Stimulated activated CD4-positive, alpha-beta T cell treated with anti-CD3 and anti-CD28 coated beads, Interleukin-1b, Interleukin-23, amount 100 ng/mL, for 4 hours (primary cell): ENCODE measurements around the gene TIMP2.
"Not testable (repeated sequence)": the region's sequence is repeated elsewhere in the genome, so short reads cannot be mapped to it uniquely, and the experiment has no call there.

Experiments
- DNase-seq, 2 donors: peaks; one replicate each; pipeline ENCODE4 v3.0.0-alpha.2; 2020; ENCODE audit warnings: low read depth in 2 of 2

TIMP2 gene

GRCh38 chr17:78890498-78890897 is 34.7 kb downstream of the TIMP2 start:
- peak in 1 of 2 donors; percentile 23 for DNase-seq

- not testable (repeated sequence) for DNase-seq
These were observed 35.1 kb downstream of the TIMP2 start for GRCh38 chr17:78890096-78890495.

GRCh38 chr17:78889531-78889930 is 35.7 kb downstream of the TIMP2 start:
- no peak for DNase-seq

- no peak for DNase-seq
These were observed 36.2 kb downstream of the TIMP2 start for GRCh38 chr17:78888941-78889518.

- DNase-seq: no peak
These were observed 38.2 kb downstream of the TIMP2 start for GRCh38 chr17:78886954-78887353.

GRCh38 chr17:78885956-78886355 is 39.2 kb downstream of the TIMP2 start:
- no peak for DNase-seq

GRCh38 chr17:78884876-78885667 is 40.1 kb downstream of the TIMP2 start:
- no peak for DNase-seq

GRCh38 chr17:78884148-78884825 is 40.9 kb downstream of the TIMP2 start:
- DNase-seq: no peak

- no peak for DNase-seq
These were observed 41.6 kb downstream of the TIMP2 start for GRCh38 chr17:78883533-78884131.

- no peak for DNase-seq
These were observed 42.1 kb downstream of the TIMP2 start for GRCh38 chr17:78883089-78883532.

- no peak for DNase-seq
These were observed 42.6 kb downstream of the TIMP2 start for GRCh38 chr17:78882540-78883088.

GRCh38 chr17:78879635-78880186 is 45.5 kb downstream of the TIMP2 start:
- DNase-seq: no peak

- no peak for DNase-seq
These were observed 46.2 kb downstream of the TIMP2 start for GRCh38 chr17:78878871-78879527.

GRCh38 chr17:78878261-78878660 is 46.9 kb downstream of the TIMP2 start:
- DNase-seq: no peak

- DNase-seq: not testable (repeated sequence)
These were observed 48.2 kb downstream of the TIMP2 start for GRCh38 chr17:78876954-78877517.

- no peak for DNase-seq
These were observed 49.0 kb downstream of the TIMP2 start for GRCh38 chr17:78876094-78876597.

- DNase-seq: no peak
These were observed 49.7 kb downstream of the TIMP2 start for GRCh38 chr17:78875363-78876093.

GRCh38 chr17:78873519-78874340 is 51.5 kb downstream of the TIMP2 start:
- DNase-seq: no peak

- DNase-seq: no peak
These were observed 52.7 kb downstream of the TIMP2 start for GRCh38 chr17:78872486-78872885.
